Kidney epithelial cell (primary cell): Measurements from ENCODE around the gene TMEFF1. TPM values are rescaled to one million over a fixed set of nuclear protein-coding genes. Genes with fewer than 3 reads are reported as not detected.

Experiments used
- DNase-seq: peaks from one replicate; pipeline ENCODE4 v3.0.0-alpha.2; 2010; ENCODE audit warnings: low read depth
- H3K27me3 ChIP-seq: 2 replicates; pipeline ENCODE4 v1.6.0; 2011; ENCODE audit warnings: low read length; ENCODE audit not compliant: control insufficient read depth, insufficient read depth
- H3K36me3 ChIP-seq: 2 replicates; pipeline ENCODE4 v1.5.1; 2011; ENCODE audit warnings: low read length; ENCODE audit not compliant: control insufficient read depth, insufficient read depth
- H3K4me3 ChIP-seq: 2 replicates; pipeline ENCODE4 v1.5.1; 2011; ENCODE audit warnings: low read depth, mild to moderate bottlenecking, control low read depth, low read length
- total RNA-seq: library from RNA; depleted of rRNA; stranded (reverse); fragments of >200 nt; gene quantifications from 2 replicates; pipeline ENCODE4 v1.2.3, GENCODE V29; 2015
- TF ChIP-seq, protein P1 (sequence below): IDR thresholded peaks from 2 replicates; pipeline ENCODE4 v1.5.1; 2011; ENCODE audit warnings: mild to moderate bottlenecking, moderate library complexity, low read length, control low read depth, inconsistent platforms; ENCODE audit not compliant: insufficient read depth, poor library complexity, severe bottlenecking

The TMEFF1 gene
- total RNA-seq, 1 donor from 2014 or later, result 23.4 TPM

DNA sequence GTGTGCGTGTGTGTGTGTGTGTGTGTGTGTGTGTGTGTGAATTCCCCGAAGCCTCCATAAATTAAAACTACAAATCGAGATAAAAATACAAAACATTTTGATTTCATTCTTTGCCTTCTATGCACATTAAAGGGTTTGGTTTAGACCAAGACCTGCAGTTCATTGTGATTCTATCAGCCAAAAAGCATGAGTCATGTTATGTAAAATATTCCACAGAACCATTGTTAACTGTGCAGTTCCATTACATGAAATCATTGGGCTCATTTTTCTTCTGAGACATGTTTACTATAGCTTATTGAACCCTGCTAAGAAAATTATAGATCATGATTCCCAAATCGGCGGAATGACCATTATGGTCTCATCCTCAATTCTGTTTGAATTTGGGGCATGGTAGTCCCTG is 116.6 kb downstream of the TMEFF1 start:
- H3K27me3 ChIP-seq, result no peaks in the 10 kb centered on the region
- H3K4me3 ChIP-seq, result no peak overlapping the region
- TF ChIP-seq, protein P1, sequence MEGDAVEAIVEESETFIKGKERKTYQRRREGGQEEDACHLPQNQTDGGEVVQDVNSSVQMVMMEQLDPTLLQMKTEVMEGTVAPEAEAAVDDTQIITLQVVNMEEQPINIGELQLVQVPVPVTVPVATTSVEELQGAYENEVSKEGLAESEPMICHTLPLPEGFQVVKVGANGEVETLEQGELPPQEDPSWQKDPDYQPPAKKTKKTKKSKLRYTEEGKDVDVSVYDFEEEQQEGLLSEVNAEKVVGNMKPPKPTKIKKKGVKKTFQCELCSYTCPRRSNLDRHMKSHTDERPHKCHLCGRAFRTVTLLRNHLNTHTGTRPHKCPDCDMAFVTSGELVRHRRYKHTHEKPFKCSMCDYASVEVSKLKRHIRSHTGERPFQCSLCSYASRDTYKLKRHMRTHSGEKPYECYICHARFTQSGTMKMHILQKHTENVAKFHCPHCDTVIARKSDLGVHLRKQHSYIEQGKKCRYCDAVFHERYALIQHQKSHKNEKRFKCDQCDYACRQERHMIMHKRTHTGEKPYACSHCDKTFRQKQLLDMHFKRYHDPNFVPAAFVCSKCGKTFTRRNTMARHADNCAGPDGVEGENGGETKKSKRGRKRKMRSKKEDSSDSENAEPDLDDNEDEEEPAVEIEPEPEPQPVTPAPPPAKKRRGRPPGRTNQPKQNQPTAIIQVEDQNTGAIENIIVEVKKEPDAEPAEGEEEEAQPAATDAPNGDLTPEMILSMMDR, result no peak
- DNase-seq, result no peak
- no peaks in the 10 kb centered on the region for H3K36me3 ChIP-seq

DNA sequence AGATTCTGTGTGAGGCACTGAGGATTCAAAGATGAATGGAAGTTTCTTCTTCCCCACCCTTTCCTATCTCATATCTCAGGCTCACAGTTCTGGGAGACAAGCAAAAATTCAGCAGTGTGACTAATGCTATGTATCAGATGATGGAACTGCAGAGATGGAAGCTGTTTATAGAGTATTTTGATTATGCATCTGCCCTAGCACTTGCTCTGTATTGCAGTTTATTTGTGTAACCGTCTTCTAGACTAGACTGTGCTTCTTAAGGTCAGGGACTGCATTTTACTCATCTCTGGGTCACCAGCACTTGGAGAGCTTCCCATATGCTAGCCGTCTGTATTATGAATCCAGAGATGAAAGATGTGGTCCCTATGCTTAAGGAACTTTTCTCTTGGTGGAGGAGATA is 117.5 kb downstream of the TMEFF1 start:
- DNase-seq, result no peak
- H3K36me3 ChIP-seq, result no peaks in the 10 kb centered on the region
- H3K4me3 ChIP-seq, result no peak overlapping the region
- TF ChIP-seq, protein P1, result no peak
- no peaks in the 10 kb centered on the region for H3K27me3 ChIP-seq

DNA sequence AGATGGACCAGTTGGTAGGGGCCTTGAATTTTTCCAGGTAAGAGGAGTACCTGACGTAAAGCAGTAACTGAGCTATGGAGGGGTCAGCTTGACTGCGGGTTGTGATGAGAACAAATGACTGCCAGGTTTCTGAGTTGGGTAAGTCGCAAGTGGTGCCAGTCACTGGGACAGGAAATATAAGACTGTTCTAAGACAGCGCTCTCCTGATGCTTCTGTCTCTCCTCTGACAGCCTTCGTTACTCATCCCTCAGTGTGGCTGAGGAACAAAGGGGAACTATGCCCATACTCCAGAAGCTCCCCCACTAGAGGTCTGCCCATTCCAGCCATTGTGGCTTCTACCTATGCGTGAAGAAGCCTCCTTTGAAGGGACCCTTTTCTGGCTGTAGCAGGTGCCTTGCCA is 118.2 kb downstream of the TMEFF1 start:
- no peak overlapping the region for H3K4me3 ChIP-seq
- no peaks in the 10 kb centered on the region for H3K36me3 ChIP-seq
- TF ChIP-seq, protein P1, result no peak
- H3K27me3 ChIP-seq, result no peaks in the 10 kb centered on the region
- DNase-seq, result no peak

DNA sequence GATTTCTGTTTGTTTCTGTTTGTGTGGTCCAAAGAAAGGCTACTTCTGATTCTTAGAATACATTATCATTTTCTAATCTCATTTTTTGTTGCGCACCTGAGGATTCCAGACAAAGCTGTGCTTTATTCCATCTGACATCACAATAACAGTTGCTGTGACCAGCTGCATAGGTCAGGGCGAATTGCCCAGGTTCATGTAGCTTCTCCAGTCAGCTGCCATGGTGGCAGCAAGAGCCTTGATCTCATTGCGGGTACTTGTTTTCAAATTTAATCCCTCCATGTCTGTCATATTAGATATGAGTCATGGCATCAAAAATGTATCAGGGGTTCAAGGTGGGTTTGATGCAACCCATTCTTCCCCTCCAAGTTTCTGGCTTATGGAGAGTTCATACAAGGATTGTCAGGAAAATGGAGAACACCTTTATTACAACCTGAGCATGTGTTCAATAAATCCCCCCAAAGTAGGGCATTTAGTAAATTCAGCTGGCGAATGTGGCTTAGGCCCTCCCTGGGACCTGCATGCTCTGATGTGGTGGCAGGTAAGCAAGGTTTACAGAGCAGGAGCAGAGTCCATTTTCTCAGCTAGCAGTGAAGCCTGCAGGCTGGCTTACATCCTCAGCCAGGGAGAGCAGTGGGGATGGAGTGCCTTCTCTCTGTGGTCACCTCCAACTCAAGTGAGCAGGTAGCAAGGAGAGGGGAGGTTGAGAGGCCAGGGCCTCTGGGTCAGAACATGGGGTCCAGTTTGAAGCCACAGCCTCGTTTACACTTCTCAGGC is 118.9 kb downstream of the TMEFF1 start:
- DNase-seq, result no peak
- TF ChIP-seq, protein P1, result no peak
- Histone ChIP-seq H3K27me3 (no peaks in the 10 kb centered on the region), H3K36me3 (no peaks in the 10 kb centered on the region), H3K4me3 (no peak overlapping the region)

DNA sequence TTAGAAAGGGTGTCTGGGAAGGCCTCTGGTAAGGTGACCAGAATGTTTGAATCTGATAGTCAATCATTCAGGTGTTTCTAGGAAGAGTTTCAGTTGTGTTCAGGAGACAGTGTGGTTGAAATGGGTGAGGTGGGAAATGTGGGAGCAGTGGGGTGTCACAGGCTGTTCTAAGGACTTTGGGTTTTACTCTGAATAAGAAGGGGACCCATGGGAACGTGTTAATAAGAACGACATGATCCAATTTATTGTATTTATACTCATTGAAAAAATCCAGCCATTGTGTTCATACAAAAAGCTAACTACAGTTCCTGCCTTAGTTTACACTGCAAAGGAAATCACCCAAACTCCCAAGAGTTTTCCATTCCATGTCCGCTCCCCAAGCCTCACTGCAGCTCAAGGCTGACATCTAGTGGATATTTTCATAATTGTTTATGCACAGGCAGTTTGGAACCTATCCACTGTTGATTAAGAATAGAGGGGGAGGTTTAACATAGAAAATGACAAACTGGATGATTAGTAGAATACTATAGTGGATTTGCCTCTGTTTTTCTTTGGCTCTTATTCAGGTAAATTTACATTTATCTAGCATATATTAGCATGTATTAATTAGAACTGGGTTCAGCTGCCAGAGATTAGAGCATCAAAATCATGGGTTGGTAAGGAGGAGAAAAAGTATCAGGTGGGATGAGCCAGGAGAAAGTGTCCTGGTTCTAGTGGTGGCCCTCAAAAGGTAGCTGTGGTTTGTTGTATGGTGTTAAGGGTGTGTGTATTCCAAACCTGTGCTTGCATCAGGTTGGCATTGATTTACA is 122.6 kb downstream of the TMEFF1 start:
- DNase-seq, result no peak
- TF ChIP-seq, protein P1, result peak; percentile 69
- H3K27me3 ChIP-seq, result no peaks in the 10 kb centered on the region

More for the DNA sequence above, 122.6 kb downstream of the TMEFF1 start:
- Histone ChIP-seq H3K4me3 (no peak overlapping the region), H3K36me3 (no peaks in the 10 kb centered on the region)
